NCI-H1048 (cell line): Measurements from ENCODE around the gene PDCD1.

Experiments
- DNase-seq: peaks from one replicate; lab custom pipeline; 2025; lab: John Stamatoyannopoulos, UW

PDCD1 gene

DNA sequence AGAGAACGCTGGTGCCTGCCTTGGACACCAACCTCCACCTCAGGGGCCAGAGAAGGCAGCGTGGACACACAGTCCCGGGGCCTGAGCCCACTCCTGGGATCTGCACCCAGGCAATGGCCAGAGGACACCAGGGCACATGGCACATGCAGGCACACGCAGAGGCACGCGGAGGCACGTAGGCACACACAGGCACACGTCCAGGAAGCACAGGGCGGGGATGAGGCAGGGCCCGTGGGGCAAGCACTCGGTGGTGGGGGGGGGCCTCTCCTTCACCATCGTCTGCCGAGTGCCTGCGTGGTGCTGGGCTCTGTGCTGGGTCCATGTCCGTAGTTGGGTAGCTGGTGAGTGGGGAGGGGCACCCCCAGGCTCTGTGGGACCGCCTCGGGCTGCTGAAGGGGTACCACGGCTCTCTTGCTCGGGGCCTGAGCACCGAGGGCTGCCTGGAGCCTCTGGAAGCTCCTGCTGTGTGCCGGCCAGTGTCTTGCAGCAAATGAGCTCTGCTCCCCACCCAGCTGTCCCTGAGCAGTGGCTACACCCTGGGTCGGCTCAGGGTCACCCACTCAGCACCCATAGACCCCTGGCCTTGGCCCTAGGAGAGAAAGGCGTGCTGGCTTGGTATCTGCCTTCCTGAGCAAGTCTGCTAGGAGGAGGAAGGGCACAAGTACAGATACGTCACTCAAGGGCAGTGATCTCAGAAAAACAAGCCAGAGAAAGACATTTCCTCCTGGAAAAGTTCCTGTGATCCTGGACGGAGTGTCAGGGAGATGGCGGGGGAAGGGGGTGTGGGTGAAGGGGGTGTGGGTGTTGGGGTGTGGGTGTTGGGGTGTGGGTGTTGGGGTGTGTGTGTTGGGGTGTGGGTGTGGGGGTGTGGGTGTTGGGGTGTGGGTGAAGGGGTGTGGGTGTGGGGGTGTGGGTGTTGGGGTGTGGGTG is 37.3 kb upstream of the PDCD1 start:
- DNase-seq, result no peak

DNA sequence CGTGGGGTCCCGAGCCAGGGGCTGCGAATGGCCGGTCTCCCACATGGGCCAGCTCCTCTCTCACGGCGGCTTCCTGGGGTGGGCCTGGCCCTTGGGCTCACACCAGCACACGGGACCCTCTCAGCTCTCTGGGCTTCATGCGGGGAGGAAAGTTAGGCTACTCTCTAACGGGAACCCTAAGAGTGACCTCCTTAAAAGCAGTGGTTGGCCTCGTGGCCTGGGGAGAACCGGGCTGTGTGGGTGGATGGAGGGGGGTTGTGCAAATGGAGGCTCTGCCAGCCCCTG is 36.7 kb upstream of the PDCD1 start:
- DNase-seq, result no peak

DNA sequence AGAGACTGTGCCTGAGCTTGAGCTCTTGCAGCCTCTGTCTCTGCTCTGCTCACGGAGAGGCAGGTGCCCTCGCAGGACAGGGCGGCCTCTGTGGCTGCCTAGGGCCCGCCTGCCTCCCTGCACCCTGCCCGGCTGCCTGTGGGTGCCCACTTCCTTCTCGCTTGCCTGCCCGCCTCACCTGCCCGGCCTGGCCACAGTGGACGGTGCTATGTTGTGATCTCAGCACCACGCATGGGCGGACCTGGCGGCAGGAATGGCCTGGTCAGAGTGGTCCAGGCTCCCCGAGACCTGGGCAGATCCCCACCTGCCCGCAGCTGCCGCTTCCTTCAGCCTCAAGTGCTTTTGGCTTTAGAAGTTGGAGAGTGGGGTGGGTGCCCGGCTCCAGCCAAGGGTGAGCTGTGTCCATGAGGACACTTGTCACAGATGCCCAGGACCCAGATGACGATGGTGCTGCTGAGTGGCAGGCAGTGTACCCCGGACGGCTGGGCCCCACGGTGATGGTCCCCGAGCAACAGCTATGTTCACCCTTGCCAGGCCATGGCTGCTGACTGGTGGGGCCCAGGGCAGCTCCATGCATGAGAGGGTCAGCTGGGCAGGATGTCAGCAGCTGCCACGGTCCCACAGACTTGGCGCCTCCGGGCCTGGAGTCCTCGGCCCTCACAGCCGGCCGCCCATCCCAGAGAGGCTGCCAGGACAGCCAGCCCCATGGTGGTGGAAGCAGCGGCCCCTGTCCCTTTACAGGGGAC is 36.2 kb upstream of the PDCD1 start:
- DNase-seq, result no peak

- DNase-seq, result no peak
These were observed 35.5 kb upstream of the PDCD1 start for GRCh38 chr2:241894056-241894641.

DNA sequence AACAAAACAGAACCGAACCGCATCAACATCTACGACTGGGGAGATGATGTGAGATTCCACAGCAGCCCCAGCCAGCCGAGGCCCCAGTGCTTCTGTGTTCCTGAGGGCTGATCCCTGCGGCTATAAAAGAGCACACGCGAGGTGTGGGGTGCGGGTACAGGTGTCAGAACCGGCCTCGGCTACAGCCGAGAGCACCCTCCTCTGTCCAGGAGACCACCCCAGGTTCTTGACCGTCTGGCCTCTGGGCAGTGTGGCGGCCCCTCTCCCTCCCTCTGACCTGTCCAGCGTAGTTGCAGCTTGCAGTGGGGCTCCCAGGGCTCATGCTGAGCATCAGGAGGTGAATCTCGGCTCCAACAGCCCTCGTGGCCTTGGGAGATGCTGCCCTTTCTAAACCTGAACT is 34.6 kb upstream of the PDCD1 start:
- DNase-seq, result no peak

DNA sequence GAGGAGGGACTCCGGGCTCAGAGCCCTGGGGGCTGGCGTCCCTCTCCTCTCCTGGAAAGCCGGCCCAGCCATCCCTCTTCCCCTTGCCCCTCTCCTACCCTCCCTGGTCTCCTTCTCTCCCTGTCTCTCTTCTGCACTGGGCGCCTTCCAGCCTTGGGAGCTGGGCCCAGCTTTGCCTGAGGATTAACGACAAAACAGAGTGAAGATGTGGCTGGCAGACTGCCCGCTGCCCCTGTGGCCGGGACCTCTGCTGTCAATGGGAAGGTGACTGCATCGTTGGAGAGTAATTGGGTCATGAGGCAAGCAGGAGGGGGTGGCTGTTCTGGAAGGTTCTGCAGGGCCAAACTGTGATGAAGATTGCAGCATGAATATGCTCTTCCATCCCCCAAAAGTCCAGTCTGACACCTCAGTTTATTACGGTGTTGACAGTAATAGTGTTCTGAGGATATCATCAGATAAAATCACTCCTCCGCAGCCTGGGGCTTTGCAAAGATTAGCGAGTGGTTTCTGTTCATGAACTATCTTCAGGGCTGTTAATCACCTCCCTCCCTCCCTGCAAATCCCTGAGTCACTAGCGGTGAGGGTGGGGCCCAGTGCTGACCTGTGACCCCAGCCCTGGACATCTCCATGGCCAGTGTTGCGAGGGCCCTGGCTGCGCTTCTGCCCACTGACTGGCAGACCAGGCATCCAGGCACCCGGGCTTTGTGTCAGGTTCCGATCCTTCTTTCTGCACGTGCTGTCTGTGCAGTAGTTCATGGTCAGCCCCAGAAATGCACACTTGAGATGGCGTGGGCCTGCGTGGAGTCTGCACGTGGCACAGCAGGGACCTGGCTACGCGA is 33.8 kb upstream of the PDCD1 start:
- no peak for DNase-seq

DNA sequence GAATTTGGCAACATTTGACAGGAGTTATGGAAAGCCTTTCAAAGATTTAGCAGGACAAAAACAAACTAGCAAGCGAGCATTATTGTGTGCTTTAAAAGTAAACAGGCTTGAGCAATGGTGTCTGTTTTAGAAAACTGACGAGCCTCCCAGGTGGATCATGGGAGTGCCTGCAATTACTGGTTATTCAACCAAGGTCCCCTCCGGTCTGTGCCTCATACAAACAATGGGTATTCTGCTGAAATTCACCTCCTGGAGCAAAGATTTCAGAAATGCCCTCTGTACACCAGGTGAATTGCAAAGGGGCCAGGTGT is 33.2 kb upstream of the PDCD1 start:
- DNase-seq, result no peak

GRCh38 chr2:241891315-241891987 is 32.8 kb upstream of the PDCD1 start:
- no peak for DNase-seq

- DNase-seq, result no peak
These were observed 32.0 kb upstream of the PDCD1 start for GRCh38 chr2:241890524-241891235.

GRCh38 chr2:241888641-241889040 is 29.9 kb upstream of the PDCD1 start:
- DNase-seq, result no peak

GRCh38 chr2:241887806-241888522 is 29.3 kb upstream of the PDCD1 start:
- no peak for DNase-seq

- DNase-seq, result no peak
These were observed 28.2 kb upstream of the PDCD1 start for GRCh38 chr2:241886840-241887447.

GRCh38 chr2:241885946-241886643 is 27.4 kb upstream of the PDCD1 start:
- DNase-seq, result no peak

- DNase-seq, result no peak
These were observed 26.7 kb upstream of the PDCD1 start for GRCh38 chr2:241885291-241885945.

- no peak for DNase-seq
These were observed 26.2 kb upstream of the PDCD1 start for GRCh38 chr2:241884951-241885290.

GRCh38 chr2:241882091-241882625 is 23.5 kb upstream of the PDCD1 start:
- no peak for DNase-seq

GRCh38 chr2:241880311-241881073 is 21.8 kb upstream of the PDCD1 start:
- no peak for DNase-seq

DNA sequence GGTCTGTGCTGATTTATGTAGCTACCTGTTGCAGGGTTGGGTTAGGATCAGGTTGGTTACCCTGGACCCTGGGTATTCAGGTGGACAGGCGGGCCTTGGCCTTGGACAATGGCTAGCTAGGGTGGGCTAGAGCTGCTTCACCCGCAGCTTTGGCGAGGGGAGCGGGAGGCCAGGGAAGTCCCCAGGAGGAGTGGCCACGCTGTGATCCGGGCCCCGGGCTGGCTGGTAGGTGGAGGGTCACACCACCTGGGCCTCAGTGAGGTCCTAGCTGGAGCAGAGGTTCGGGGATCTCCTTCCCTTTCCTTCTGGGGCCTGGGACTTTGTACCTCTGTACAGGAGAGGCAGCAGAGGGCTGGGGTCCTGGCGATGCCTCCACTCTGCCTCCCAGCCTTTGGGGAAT is 20.6 kb upstream of the PDCD1 start:
- DNase-seq, result no peak
